ENCODE results near the gene TCL1B. TPM values are rescaled to one million over a fixed set of nuclear protein-coding genes. Genes with fewer than 3 reads are reported as not detected.

Gene TCL1B
- total RNA-seq, 4 donors from 2014 or later, result not detected

- ATAC-seq, result no peak
- no peak overlapping the region for H3K4me3 ChIP-seq
- H3K27ac ChIP-seq, result no peak overlapping the region
- peaks cover 53% of the 10 kb centered on the region for H3K27me3 ChIP-seq
- no peaks in the 10 kb centered on the region for H3K4me1 ChIP-seq
- no peak for TF ChIP-seq EP300 (IDR thresholded peaks at IDR 0.05)
- TF ChIP-seq CTCF (IDR thresholded peaks at IDR 0.05), result no peak
- no peak for TF ChIP-seq POLR2AphosphoS5 (IDR thresholded peaks at IDR 0.05)
- TF ChIP-seq POLR2A (IDR thresholded peaks at IDR 0.05), result no peak
- H3K9me3 ChIP-seq, result no peaks in the 10 kb centered on the region
- no peaks in the 10 kb centered on the region for H3K36me3 ChIP-seq
- WGBS, 2 donors (ENCODE audit: low coverage in 1 of 2), result 27 to 51% methylated on average over 3 to 4 of the region's 4 CpGs
Measured at GRCh38 chr14:95701846-95702221, 15.6 kb downstream of the TCL1B start.

DNA sequence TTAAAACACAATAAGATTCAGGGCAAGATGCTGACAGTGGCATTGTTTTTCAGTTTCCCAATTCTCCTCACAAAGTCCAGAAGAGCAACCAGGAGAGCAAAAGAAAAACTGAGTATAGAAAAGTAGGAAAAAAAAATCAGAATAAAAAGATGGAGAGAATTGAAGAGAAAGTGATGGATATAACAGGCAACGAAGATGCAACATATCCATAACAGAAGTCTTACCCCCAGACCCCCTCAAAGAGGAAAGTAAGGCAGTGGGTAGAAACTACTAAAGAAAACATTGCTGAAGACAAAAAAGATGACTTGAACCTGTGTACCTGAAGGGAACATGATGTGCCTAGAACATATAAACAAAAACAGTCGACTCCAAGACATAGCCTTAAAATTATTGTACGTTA lies 17.1 kb downstream of the TCL1B start:
- 66 to 70% methylated on average over 3 of the region's 3 CpGs for WGBS, 2 donors (ENCODE audit: low coverage in 1 of 2)
- no peak for TF ChIP-seq POLR2AphosphoS5 (IDR thresholded peaks at IDR 0.05)
- TF ChIP-seq EP300 (IDR thresholded peaks at IDR 0.05), result no peak
- no peak for TF ChIP-seq CTCF (IDR thresholded peaks at IDR 0.05)
- no peak for TF ChIP-seq POLR2A (IDR thresholded peaks at IDR 0.05)
- Histone ChIP-seq H3K27ac (no peak overlapping the region), H3K4me1 (no peaks in the 10 kb centered on the region), H3K36me3 (no peaks in the 10 kb centered on the region), H3K9me3 (no peaks in the 10 kb centered on the region), H3K4me3 (no peak overlapping the region), H3K27me3 (peaks cover 45% of the 10 kb centered on the region)
- no peak for ATAC-seq

GRCh38 chr14:95703805-95704204 lies 17.6 kb downstream of the TCL1B start:
- no peak for TF ChIP-seq POLR2A (IDR thresholded peaks at IDR 0.05)
- TF ChIP-seq POLR2AphosphoS5 (IDR thresholded peaks at IDR 0.05), result no peak
- TF ChIP-seq CTCF (IDR thresholded peaks at IDR 0.05), result no peak
- no peak for TF ChIP-seq EP300 (IDR thresholded peaks at IDR 0.05)
- Histone ChIP-seq H3K27me3 (peaks cover 45% of the 10 kb centered on the region), H3K9me3 (no peaks in the 10 kb centered on the region), H3K4me1 (no peaks in the 10 kb centered on the region), H3K27ac (no peak overlapping the region), H3K4me3 (no peak overlapping the region), H3K36me3 (no peaks in the 10 kb centered on the region)
- WGBS, 2 donors (ENCODE audit: low coverage in 1 of 2), result 51 to 54% methylated on average over 3 of the region's 3 CpGs
- no peak for ATAC-seq

DNA sequence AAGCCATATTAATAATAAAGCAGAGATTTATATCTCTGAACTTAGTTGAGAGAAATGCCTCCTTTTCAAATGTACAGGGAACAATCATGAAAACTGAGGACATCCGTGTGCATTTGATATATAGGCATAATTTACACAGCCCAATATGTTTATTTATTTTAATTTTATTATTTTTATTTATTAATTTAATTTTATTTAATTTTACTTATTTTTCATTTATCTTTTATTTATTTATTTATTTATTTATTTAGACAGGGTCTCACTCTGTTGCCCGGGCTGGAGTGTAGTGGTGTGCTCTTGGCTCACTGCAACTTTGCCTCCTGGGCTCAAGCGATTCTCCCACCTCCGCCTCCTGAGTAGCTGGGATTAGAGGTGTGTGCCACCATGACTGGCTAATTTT lies 19.3 kb downstream of the TCL1B start:
- no peak for ATAC-seq
- no peaks in the 10 kb centered on the region for H3K36me3 ChIP-seq
- H3K27ac ChIP-seq, result no peak overlapping the region
- WGBS, 2 donors (ENCODE audit: low coverage in 1 of 2), result 71 to 85% methylated on average over 1 to 4 of the region's 4 CpGs
- H3K27me3 ChIP-seq, result peaks cover 49% of the 10 kb centered on the region
- no peaks in the 10 kb centered on the region for H3K9me3 ChIP-seq
- no peak overlapping the region for H3K4me3 ChIP-seq
- TF ChIP-seq POLR2AphosphoS5 (IDR thresholded peaks at IDR 0.05), result no peak
- no peak for TF ChIP-seq CTCF (IDR thresholded peaks at IDR 0.05)
- TF ChIP-seq POLR2A (IDR thresholded peaks at IDR 0.05), result no peak
- TF ChIP-seq EP300 (IDR thresholded peaks at IDR 0.05), result no peak
- no peaks in the 10 kb centered on the region for H3K4me1 ChIP-seq

DNA sequence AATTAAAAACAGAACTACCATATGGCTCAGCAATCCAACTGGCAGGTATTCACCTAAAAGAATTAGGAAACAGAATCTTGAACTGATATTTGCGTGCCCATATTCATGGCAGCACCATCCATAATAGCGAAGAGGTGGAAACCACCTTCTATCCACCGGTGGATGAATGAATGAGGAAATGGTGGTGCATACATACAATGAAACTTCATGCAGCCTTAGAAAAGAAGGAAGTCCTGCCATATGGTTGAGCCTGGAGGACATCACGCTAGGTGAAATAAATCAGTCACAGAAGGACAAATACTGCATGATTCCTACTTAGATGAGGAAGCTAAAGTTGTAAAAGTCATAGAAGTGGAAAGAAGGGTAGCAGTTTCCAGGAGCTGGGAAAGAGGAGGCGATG lies 21.1 kb downstream of the TCL1B start:
- Histone ChIP-seq H3K4me1 (no peaks in the 10 kb centered on the region), H3K27ac (no peak overlapping the region), H3K27me3 (peaks cover 44% of the 10 kb centered on the region), H3K4me3 (no peak overlapping the region), H3K36me3 (no peaks in the 10 kb centered on the region), H3K9me3 (no peaks in the 10 kb centered on the region)
- WGBS, 2 donors (ENCODE audit: low coverage in 1 of 2), result 84 to 85% methylated on average over 5 of the region's 5 CpGs
- TF ChIP-seq CTCF (IDR thresholded peaks at IDR 0.05), result no peak
- TF ChIP-seq POLR2AphosphoS5 (IDR thresholded peaks at IDR 0.05), result no peak
- TF ChIP-seq POLR2A (IDR thresholded peaks at IDR 0.05), result no peak
- no peak for TF ChIP-seq EP300 (IDR thresholded peaks at IDR 0.05)
- ATAC-seq, result no peak

Data from gastroesophageal sphincter (tissue), 4 donors.